Measurements from ENCODE around the gene PCED1B.

GRCh38 chr12:47071241-47071852 lies 8.1 kb upstream of the PCED1B start:
- TF ChIP-seq CTCF (IDR thresholded peaks at IDR 0.05): peak; percentile 68
- TF ChIP-seq EZH2 (IDR thresholded peaks at IDR 0.05): no peak
- TF ChIP-seq EZH2phosphoT487 (IDR thresholded peaks at IDR 0.05): no peak

All from neural progenitor cell (in vitro differentiated cells).